ENCODE data around the gene ZKSCAN1. TPM values are rescaled to one million over a fixed set of nuclear protein-coding genes. Genes with fewer than 3 reads are reported as not detected.
A peak's percentile ranks its signal among the peaks of the same experiment; 100 is the strongest.
"Not testable (repeated sequence)": the region's sequence is repeated elsewhere in the genome, so short reads cannot be mapped to it uniquely, and the experiment has no call there.

Gene ZKSCAN1
- polyA plus RNA-seq (2013, experiment 1 of 2; ENCODE audit: insufficient read length), result 25.6 TPM
- 25.8 TPM for polyA plus RNA-seq (2013, experiment 2 of 2; ENCODE audit: insufficient read length)

- peak; percentile 94 for DNase-seq
Measured at GRCh38 chr7:100015232-100016214, at the start of gene ZKSCAN1. TSS of gene ZKSCAN1 (plus strand) at chr7:100015596. CDS start at chr7:100023507, 7,911 bp downstream.

DNA sequence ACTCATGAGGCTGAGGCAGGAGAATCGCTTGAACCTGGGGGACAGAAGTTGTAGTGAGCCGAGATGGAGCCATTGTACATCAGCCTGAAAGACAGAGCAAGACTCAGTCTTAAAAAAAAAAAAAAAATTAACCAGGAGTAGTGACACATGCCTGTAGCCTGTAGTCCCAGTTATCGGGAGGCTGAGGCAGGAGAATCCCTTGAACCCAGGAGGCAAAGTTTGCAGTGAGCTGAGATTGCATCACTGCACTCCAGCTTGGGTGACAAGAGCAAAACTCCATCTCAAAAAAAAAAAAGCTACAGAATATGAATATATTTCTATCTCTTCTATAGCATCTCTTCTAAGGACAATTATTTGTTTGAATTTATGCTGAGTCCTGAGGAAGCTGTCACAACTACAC, 46.1 kb upstream of the ZKSCAN1 start:
- no peak for DNase-seq

- not testable (repeated sequence) for DNase-seq
Measured at GRCh38 chr7:99969813-99970212, 45.6 kb upstream of the ZKSCAN1 start.

DNA sequence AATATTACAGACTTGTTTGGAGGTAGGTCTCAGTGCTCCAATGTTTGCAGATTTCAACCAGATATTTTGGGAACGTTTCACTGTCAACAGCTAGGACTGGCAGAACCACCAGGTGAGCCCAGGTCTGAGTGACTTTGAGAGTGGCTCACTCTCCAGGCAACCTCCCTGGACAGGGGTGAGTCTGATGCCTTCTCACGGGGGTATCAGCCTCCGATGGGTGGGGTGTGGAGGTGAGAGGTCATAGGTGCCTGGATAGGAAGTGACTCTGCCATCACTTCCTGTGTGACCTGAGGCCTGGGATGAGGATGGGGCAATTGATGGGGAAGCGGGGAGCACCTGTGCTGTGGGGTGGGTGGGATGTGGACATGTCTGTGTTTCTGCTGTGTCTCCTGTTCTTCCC, 44.2 kb upstream of the ZKSCAN1 start:
- no peak for DNase-seq

- DNase-seq, result not testable (repeated sequence)
Measured at GRCh38 chr7:99973817-99974216, 41.6 kb upstream of the ZKSCAN1 start.

GRCh38 chr7:99974681-99975080, 40.7 kb upstream of the ZKSCAN1 start:
- no peak for DNase-seq

DNA sequence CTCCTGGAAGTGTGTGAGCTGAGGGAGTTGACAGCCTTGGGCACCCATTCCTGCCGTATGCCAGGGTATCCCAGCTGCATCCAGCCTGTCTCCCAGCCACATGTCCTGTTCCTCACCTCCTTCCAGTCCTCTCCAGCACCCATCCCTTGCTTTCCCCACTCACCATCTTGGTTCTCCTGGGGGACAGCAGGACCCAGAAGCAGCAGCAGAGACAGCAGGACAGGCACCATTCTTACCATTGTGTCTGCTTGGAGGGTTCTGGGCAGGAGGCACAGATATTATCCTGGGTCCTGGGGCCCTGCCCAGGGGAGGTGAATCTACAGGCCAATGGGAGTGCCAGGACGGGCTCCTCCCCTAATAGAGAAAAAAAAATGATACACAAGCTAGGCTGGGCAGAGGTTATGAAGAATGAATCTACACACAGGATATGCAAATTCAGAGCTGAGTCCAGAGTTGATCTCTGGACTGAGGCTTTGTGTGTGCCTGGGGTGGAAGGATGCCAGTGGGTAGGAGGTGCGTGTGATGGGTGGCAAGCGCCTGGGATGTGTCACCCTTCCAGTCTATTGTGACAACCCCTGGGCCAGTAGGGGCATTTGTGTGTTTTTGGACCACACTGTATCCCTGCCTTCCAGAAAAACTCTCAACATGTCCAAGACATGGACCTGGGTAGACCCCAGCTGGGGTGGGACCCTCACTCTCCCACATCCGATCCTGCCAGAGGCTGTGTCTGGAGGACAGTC, 39.4 kb upstream of the ZKSCAN1 start, which contains the start of gene AZGP1:
AZGP1 (minus strand) TSS at position 250 of the 740 bp plus-strand sequence; CDS start at position 239, 11 bp downstream.
- DNase-seq, result no peak

- no peak for DNase-seq
Measured at GRCh38 chr7:99976626-99977025, 38.8 kb upstream of the ZKSCAN1 start.

- not testable (repeated sequence) for DNase-seq
Measured at GRCh38 chr7:99979814-99980225, 35.6 kb upstream of the ZKSCAN1 start.

- DNase-seq, result not testable (repeated sequence)
Measured at GRCh38 chr7:99980448-99980872, 34.9 kb upstream of the ZKSCAN1 start.

GRCh38 chr7:99981066-99981465, 34.3 kb upstream of the ZKSCAN1 start:
- DNase-seq, result not testable (repeated sequence)

- no peak for DNase-seq
Measured at GRCh38 chr7:99984593-99984992, 30.8 kb upstream of the ZKSCAN1 start.

- DNase-seq, result not testable (repeated sequence)
Measured at GRCh38 chr7:99987306-99987705, 28.1 kb upstream of the ZKSCAN1 start.

- DNase-seq, result no peak
Measured at GRCh38 chr7:99987846-99988245, 27.6 kb upstream of the ZKSCAN1 start.

DNA sequence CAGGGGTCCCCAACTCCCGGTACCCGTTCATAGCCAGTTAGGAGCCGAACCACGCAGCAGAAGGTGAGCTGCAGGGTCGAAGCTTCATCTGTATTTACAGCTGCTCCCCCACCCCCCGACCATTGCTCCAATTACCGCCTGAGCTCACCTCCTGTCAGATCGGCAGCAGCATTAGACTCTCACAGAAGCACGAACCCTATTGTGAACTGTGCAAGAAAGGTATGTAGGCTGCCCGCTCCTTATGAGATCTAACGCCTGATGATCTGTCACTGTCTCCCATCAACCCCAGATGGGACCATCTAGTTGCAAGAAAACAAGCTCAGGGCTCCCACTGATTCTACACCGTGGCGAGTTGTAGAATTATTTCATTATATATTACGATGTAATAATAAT, 24.9 kb upstream of the ZKSCAN1 start:
- no peak for DNase-seq

DNA sequence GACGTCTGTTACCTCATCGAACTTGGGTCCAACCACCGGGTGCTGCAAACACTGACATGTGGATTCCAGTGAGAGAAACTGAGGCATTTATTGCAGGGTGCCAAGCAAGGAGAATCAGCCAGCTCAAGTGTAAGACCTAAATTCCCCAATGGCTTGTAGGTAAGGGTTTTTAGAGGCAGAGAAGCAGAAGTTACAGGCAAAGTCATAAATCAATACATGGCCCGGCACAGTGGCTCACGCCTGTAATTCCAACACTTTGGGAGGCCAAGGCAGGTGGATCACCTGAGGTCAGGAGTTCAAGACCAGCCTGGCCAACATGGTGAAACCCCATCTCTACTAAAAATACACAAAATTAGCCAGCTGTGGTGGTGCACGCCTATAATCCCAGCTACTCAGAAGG, 23.9 kb upstream of the ZKSCAN1 start:
- DNase-seq, result not testable (repeated sequence)

DNA sequence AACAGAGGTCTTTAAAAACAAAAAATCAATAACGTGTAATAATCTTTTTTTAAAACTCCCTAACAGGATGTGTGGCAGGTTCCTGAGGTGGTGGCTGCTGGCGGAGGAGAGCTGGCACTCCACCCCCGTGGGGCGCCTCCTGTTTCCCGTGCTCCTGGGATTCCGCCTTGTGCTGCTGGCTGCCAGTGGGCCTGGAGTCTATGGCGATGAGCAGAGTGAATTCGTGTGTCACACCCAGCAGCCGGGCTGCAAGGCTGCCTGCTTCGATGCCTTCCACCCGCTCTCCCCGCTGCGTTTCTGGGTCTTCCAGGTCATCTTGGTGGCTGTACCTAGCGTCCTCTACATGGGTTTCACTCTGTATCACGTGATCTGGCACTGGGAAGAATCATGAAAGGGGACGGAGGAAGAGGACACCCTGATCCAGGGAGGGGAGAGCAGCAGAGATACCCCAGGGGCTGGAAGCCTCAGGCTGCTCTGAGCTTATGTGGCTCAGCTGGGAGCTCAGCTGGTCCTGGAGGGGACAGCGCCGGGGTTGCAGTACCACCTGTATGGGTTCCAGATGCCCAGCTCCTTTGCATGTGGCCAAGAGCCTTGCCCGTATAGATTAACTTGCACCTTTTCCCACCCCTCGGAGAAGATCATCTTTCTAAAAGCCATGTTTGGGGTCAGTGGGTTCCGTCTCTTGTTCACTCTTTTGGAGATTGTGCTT, 22.9 kb upstream of the ZKSCAN1 start:
- no peak for DNase-seq

DNA sequence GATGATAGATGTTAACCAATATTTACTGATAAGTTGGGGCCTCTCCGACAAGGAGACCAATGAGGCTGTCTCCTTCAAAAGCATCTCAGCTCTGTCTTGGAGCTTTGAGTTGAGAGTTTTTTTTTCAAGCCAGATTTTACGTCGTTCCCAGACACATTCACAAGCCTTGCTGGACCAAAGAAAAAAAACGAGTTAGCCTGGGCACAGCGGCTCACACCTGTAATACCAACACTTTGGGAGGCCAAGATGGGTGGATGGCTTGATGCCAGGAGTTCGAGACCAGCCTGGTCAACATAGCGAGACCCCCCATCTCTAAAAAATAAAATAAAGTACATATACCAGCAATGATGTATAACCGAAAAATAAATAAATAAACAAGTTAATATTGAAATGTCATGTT, 20.6 kb upstream of the ZKSCAN1 start:
- no peak for DNase-seq

GRCh38 chr7:99996755-99997544, 18.4 kb upstream of the ZKSCAN1 start:
- DNase-seq, result no peak

- peak; percentile 37 for DNase-seq
Measured at GRCh38 chr7:99997545-99998137, 17.8 kb upstream of the ZKSCAN1 start.

DNA sequence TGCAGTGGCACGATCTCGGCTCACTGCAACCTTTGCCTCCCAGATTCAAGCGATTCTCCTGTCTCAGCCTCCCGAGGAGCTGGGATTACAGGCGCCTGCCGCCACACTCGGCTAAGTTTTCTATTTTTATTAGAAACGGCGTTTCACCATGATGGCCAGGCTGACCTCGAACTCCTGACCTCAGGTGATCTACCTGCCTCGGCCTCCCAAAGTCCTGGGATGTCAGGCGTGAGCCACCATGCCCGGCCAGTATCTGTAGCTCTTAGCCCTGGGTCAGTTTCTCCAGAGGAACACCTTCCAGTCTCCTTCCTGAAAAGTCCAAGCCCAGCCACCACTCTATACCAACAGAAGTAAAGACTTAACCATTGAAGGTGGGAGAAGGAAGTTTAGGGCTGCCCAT, 15.2 kb upstream of the ZKSCAN1 start:
- DNase-seq, result no peak

Measured in fibroblast of skin of abdomen (primary cell).